Uterus (tissue), 4 donors: Measurements from ENCODE around the gene IFNLR1. TPM values are rescaled to one million over a fixed set of nuclear protein-coding genes. Genes with fewer than 3 reads are reported as not detected.
A peak's percentile ranks its signal among the peaks of the same experiment; 100 is the strongest.

Source experiments
- DNase-seq, 2 donors: peaks; one replicate each; pipeline ENCODE4 v3.0.0-alpha.2; 2019 to 2020
- H3K27ac ChIP-seq, 2 donors: fragments of 200-600 bp; sonication (generic); 1 replicate in 1 of 2; 2 replicates in 1 of 2; pipeline ENCODE4 v1.5.1; 2016 to 2018
- H3K27me3 ChIP-seq, 2 donors: fragments of 200-600 bp; sonication (generic); one replicate each; pipeline ENCODE4 v1.5.1; 2018 to 2019; ENCODE audit warnings: control low read depth in 1 of 2
- H3K36me3 ChIP-seq, 2 donors: fragments of 200-600 bp; sonication (generic); one replicate each; pipeline ENCODE4 v1.5.1; 2019; ENCODE audit warnings: control low read depth in 1 of 2
- H3K4me1 ChIP-seq, 2 donors: fragments of 200-600 bp; sonication (generic); one replicate each; pipeline ENCODE4 v1.5.1; 2018 to 2019; ENCODE audit warnings: control low read depth in 1 of 2
- H3K4me3 ChIP-seq, 2 donors: fragments of 200-600 bp; sonication (generic); 1 replicate in 1 of 2; 2 replicates in 1 of 2; pipeline ENCODE4 v1.5.1; 2018 to 2019; ENCODE audit warnings: mild to moderate bottlenecking in 1 of 2
- H3K9me3 ChIP-seq, 2 donors: fragments of 200-600 bp; sonication (generic); one replicate each; pipeline ENCODE4 v1.5.1; 2019; ENCODE audit warnings: control low read depth in 1 of 2
- CTCF ChIP-seq, 4 experiments: fragments of 200-600 bp in 2 of 4; fragments of 450-650 bp in 2 of 4; sonication (generic) in 2 of 4; IDR thresholded peaks; one replicate each; pipeline ENCODE4 v1.5.1; 2016 to 2019; ENCODE audit warnings: antibody characterized with exemption in 4 of 4, mild to moderate bottlenecking in 2 of 4, moderate library complexity in 1 of 4
- POLR2A ChIP-seq, 2 donors: fragments of 450-650 bp; IDR thresholded peaks; one replicate each; pipeline ENCODE4 v1.6.1; 2016; ENCODE audit warnings: antibody characterized with exemption in 2 of 2, mild to moderate bottlenecking in 1 of 2, moderate library complexity in 1 of 2
- intact Hi-C: fragments of 100-400 bp; cut with DNase I; formaldehyde crosslinking; loops from one replicate; pipeline ENCODE4 v1.15.1; 2023; ENCODE audit warnings: low total_unique reads
- total RNA-seq, 4 donors: library from RNA; depleted of rRNA in 3 of 4; stranded (reverse); fragments of >200 nt in 3 of 4; gene quantifications; one replicate each; pipeline versions ENCODE4 v1.1.0 to v1.2.4, GENCODE V29; 2014 to 2023
- donor health status: DM: yes; HTN: yes; CAD: no.

The IFNLR1 gene
- total RNA-seq, 4 donors from 2014 or later: 0.29 to 2.6 (median 1.3) TPM; not detected in 1

GRCh38 chr1:24126018-24126671 is 60.9 kb downstream of the IFNLR1 start:
- Histone ChIP-seq H3K27me3 (no peaks in the 10 kb centered on the region), H3K36me3 (no peaks in the 10 kb centered on the region), H3K4me3 (no peak overlapping the region), H3K9me3 (peaks cover 0 to 4% of the 10 kb centered on the region in 2 donors), H3K4me1 (no peaks in the 10 kb centered on the region), H3K27ac (peak overlapping the region in 1 of 2 donors; percentile 44)
- peak; percentile 28 to 36 for DNase-seq
- intact Hi-C loops: no loop called here
- no peak for TF ChIP-seq CTCF (IDR thresholded peaks at IDR 0.05)
- no peak for TF ChIP-seq POLR2A (IDR thresholded peaks at IDR 0.05)

GRCh38 chr1:24125456-24125855 is 61.6 kb downstream of the IFNLR1 start:
- intact Hi-C loops: no loop called here
- Histone ChIP-seq H3K4me3 (no peak overlapping the region), H3K27ac (no peak overlapping the region), H3K9me3 (no peaks in the 10 kb centered on the region), H3K36me3 (no peaks in the 10 kb centered on the region), H3K4me1 (no peaks in the 10 kb centered on the region), H3K27me3 (no peaks in the 10 kb centered on the region)
- TF ChIP-seq CTCF (IDR thresholded peaks at IDR 0.05): no peak
- no peak for TF ChIP-seq POLR2A (IDR thresholded peaks at IDR 0.05)
- no peak for DNase-seq

GRCh38 chr1:24124980-24125379 is 62.1 kb downstream of the IFNLR1 start:
- no peak overlapping the region for H3K4me3 ChIP-seq
- no peak for TF ChIP-seq CTCF (IDR thresholded peaks at IDR 0.05)
- H3K4me1 ChIP-seq: no peaks in the 10 kb centered on the region
- H3K27me3 ChIP-seq: no peaks in the 10 kb centered on the region
- no peaks in the 10 kb centered on the region for H3K9me3 ChIP-seq
- no peak overlapping the region for H3K27ac ChIP-seq
- DNase-seq: no peak
- no peaks in the 10 kb centered on the region for H3K36me3 ChIP-seq
- intact Hi-C loops: no loop called here

GRCh38 chr1:24123611-24124010 is 63.5 kb downstream of the IFNLR1 start:
- Histone ChIP-seq H3K27me3 (no peaks in the 10 kb centered on the region), H3K4me1 (no peaks in the 10 kb centered on the region), H3K9me3 (no peaks in the 10 kb centered on the region), H3K4me3 (no peak overlapping the region), H3K36me3 (no peaks in the 10 kb centered on the region), H3K27ac (no peak overlapping the region)
- intact Hi-C loops: no loop called here
- DNase-seq: no peak
- TF ChIP-seq POLR2A (IDR thresholded peaks at IDR 0.05) (no peak), CTCF (IDR thresholded peaks at IDR 0.05) (no peak)

GRCh38 chr1:24122776-24123175 is 64.3 kb downstream of the IFNLR1 start:
- Histone ChIP-seq H3K9me3 (no peaks in the 10 kb centered on the region), H3K4me3 (no peak overlapping the region), H3K36me3 (no peaks in the 10 kb centered on the region), H3K27ac (no peak overlapping the region), H3K4me1 (no peaks in the 10 kb centered on the region), H3K27me3 (no peaks in the 10 kb centered on the region)
- intact Hi-C loops: no loop called here
- TF ChIP-seq POLR2A (IDR thresholded peaks at IDR 0.05): no peak
- no peak for DNase-seq

GRCh38 chr1:24121406-24121805 is 65.7 kb downstream of the IFNLR1 start:
- Histone ChIP-seq H3K4me3 (no peak overlapping the region), H3K36me3 (no peaks in the 10 kb centered on the region), H3K27me3 (no peaks in the 10 kb centered on the region), H3K9me3 (no peaks in the 10 kb centered on the region), H3K27ac (no peak overlapping the region), H3K4me1 (no peaks in the 10 kb centered on the region)
- TF ChIP-seq CTCF (IDR thresholded peaks at IDR 0.05) (no peak), POLR2A (IDR thresholded peaks at IDR 0.05) (no peak)
- no peak for DNase-seq
- intact Hi-C loops: no loop called here
